PC-3 (cell line): ENCODE data around the gene NFYC. TPM values are rescaled to one million over a fixed set of nuclear protein-coding genes. Genes with fewer than 3 reads are reported as not detected.
A peak's percentile ranks its signal among the peaks of the same experiment; 100 is the strongest.

Source experiments
- ATAC-seq: fragments of 200-7000 bp; cut with Tn5 transposase; 2 replicates; pipeline ENCODE4 v1.9.1; 2020; ENCODE audit warnings: mild to moderate bottlenecking, moderate library complexity
- BruUV-seq: library from RNA; stranded (reverse); fragments of 400-500 nt; replicated peaks from 2 replicates; lab custom pipeline; 2021; lab: Mats Ljungman, UMichigan
- CTCF ChIA-PET: fragments of 300-600 bp; sonication (Branson Sonifier 250); formaldehyde crosslinking; loops from one replicate; lab custom pipeline; 2022; ENCODE audit warnings: antibody characterized with exemption; lab: Charles Lee
- POLR2A ChIA-PET: fragments of 300-600 bp; sonication (Branson Sonifier 250); formaldehyde crosslinking; loops from one replicate; lab custom pipeline; 2022; ENCODE audit warnings: antibody characterized with exemption; ENCODE audit not compliant: unreplicated experiment; lab: Charles Lee
- DNase-seq: peaks from one replicate; pipeline ENCODE4 v3.0.0-alpha.2; 2015
- H2AFZ ChIP-seq: fragments of 300-600 bp; sonication (generic); 2 replicates; pipeline ENCODE4 v1.6.0; 2016; ENCODE audit warnings: antibody characterized with exemption, low read length
- H3F3A ChIP-seq: fragments of 300-600 bp; sonication (generic); one replicate; pipeline ENCODE4 v1.6.0; 2017; ENCODE audit warnings: antibody characterized with exemption, low read length, control low read depth, mild to moderate bottlenecking; ENCODE audit not compliant: unreplicated experiment
- H3K27ac ChIP-seq: fragments of 300-600 bp; sonication (generic); 2 replicates; pipeline ENCODE4 v1.5.1; 2016; ENCODE audit warnings: mild to moderate bottlenecking, low read length
- H3K27me3 ChIP-seq: fragments of 300-600 bp; sonication (generic); 2 replicates; pipeline ENCODE4 v1.6.1; 2016; ENCODE audit warnings: low read length, mixed read lengths
- H3K36me3 ChIP-seq: fragments of 300-600 bp; sonication (generic); 2 replicates; pipeline ENCODE4 v1.6.1; 2016; ENCODE audit warnings: low read depth, mixed run types, low read length, mixed read lengths
- H3K4me1 ChIP-seq: fragments of 300-600 bp; sonication (generic); 2 replicates; pipeline ENCODE4 v1.5.1; 2016; ENCODE audit warnings: low read length; ENCODE audit not compliant: insufficient read depth
- H3K4me2 ChIP-seq: fragments of 300-600 bp; sonication (generic); 2 replicates; pipeline ENCODE4 v1.6.0; 2016; ENCODE audit warnings: low read length
- H3K4me3 ChIP-seq: fragments of 300-600 bp; sonication (generic); 2 replicates; pipeline ENCODE4 v1.5.1; 2016; ENCODE audit warnings: mild to moderate bottlenecking, low read length, mixed read lengths
- H3K79me2 ChIP-seq: fragments of 300-600 bp; sonication (generic); 2 replicates; pipeline ENCODE4 v1.6.1; 2017; ENCODE audit warnings: low read length, mixed read lengths
- H3K9ac ChIP-seq: fragments of 300-600 bp; sonication (generic); 2 replicates; pipeline ENCODE4 v1.6.0; 2016; ENCODE audit warnings: mild to moderate bottlenecking, low read length
- H3K9me2 ChIP-seq: fragments of 300-600 bp; sonication (generic); replicated peaks from 2 replicates; pipeline ENCODE4 v1.6.1; 2016; ENCODE audit warnings: mixed run types, low read length, mixed read lengths
- H3K9me3 ChIP-seq: fragments of 300-600 bp; sonication (generic); 2 replicates; pipeline ENCODE4 v1.6.1; 2016; ENCODE audit warnings: low read length, mixed read lengths
- H4K20me1 ChIP-seq: fragments of 300-600 bp; sonication (generic); 2 replicates; pipeline ENCODE4 v1.6.1; 2016; ENCODE audit warnings: low read length, mixed read lengths
- EZH2 ChIP-seq: fragments of 300-600 bp; sonication (generic); IDR thresholded peaks from one replicate; pipeline ENCODE4 v1.6.1; 2017; ENCODE audit warnings: antibody characterized with exemption, mild to moderate bottlenecking, low read length; ENCODE audit not compliant: unreplicated experiment
- EZH2phosphoT487 ChIP-seq: fragments of 300-600 bp; sonication (generic); IDR thresholded peaks from 2 replicates; pipeline ENCODE4 v1.6.1; 2018; ENCODE audit warnings: mild to moderate bottlenecking, antibody characterized with exemption, low read length, borderline replicate concordance
- intact Hi-C: fragments of 100-400 bp; cut with micrococcal nuclease; formaldehyde crosslinking; loops from 2 replicates; pipeline ENCODE4 v1.9.0; 2023
- total RNA-seq: library from RNA; depleted of rRNA; stranded (reverse); fragments of >200 nt; gene quantifications from 2 replicates; pipeline ENCODE4 v1.2.3, GENCODE V29; 2014
- TF ChIP-seq, protein P1 (sequence below): fragments of 300-600 bp; sonication (generic); conservative IDR thresholded peaks from 2 replicates; pipeline ENCODE4 v1.5.1; 2017; ENCODE audit warnings: antibody characterized with exemption, low read depth, mild to moderate bottlenecking, low read length

The NFYC gene
- total RNA-seq, 1 experiment from 2014 or later: 52.6 TPM

DNA sequence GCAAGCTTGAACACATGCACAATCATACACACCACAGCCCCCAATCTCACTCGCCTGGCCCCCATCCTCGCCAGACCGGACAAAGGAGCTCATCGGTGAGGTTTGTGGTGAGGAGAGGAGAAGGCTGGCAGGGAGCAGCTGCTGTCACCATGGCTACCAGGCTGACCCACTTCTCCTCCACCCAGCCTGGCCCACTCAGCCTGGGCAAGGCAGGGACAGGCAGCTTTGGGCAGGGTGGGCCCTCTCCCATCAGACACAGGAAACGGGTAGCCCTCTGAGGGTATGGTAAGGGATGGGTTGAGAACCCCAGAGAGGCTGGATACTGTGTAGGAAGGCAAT lies 41.9 kb upstream of the NFYC start:
- H3K9ac ChIP-seq: no peak overlapping the region
- H3K4me2 ChIP-seq: no peak overlapping the region
- no peaks in the 10 kb centered on the region for H3K9me3 ChIP-seq
- no peaks in the 10 kb centered on the region for H3K9me2 ChIP-seq
- H3K27me3 ChIP-seq: no peaks in the 10 kb centered on the region
- H3K79me2 ChIP-seq: no peaks in the 10 kb centered on the region
- intact Hi-C loops: no loop called here
- BruUV-seq: no TSS peak
- no peak overlapping the region for H3K4me3 ChIP-seq
- no peak overlapping the region for H3K27ac ChIP-seq
- H3K4me1 ChIP-seq: peaks cover 20% of the 10 kb centered on the region
- CTCF ChIA-PET: no interaction called here
- H3F3A ChIP-seq: no peaks in the 10 kb centered on the region
- no peak overlapping the region for H2AFZ ChIP-seq
- POLR2A ChIA-PET: no interaction called here
- TF ChIP-seq EZH2 (no peak), EZH2phosphoT487 (no peak)
- TF ChIP-seq, protein P1, sequence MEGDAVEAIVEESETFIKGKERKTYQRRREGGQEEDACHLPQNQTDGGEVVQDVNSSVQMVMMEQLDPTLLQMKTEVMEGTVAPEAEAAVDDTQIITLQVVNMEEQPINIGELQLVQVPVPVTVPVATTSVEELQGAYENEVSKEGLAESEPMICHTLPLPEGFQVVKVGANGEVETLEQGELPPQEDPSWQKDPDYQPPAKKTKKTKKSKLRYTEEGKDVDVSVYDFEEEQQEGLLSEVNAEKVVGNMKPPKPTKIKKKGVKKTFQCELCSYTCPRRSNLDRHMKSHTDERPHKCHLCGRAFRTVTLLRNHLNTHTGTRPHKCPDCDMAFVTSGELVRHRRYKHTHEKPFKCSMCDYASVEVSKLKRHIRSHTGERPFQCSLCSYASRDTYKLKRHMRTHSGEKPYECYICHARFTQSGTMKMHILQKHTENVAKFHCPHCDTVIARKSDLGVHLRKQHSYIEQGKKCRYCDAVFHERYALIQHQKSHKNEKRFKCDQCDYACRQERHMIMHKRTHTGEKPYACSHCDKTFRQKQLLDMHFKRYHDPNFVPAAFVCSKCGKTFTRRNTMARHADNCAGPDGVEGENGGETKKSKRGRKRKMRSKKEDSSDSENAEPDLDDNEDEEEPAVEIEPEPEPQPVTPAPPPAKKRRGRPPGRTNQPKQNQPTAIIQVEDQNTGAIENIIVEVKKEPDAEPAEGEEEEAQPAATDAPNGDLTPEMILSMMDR: no peak
- H4K20me1 ChIP-seq: no peaks in the 10 kb centered on the region
- no peak for ATAC-seq
- no peak for DNase-seq
- H3K36me3 ChIP-seq: no peaks in the 10 kb centered on the region

DNA sequence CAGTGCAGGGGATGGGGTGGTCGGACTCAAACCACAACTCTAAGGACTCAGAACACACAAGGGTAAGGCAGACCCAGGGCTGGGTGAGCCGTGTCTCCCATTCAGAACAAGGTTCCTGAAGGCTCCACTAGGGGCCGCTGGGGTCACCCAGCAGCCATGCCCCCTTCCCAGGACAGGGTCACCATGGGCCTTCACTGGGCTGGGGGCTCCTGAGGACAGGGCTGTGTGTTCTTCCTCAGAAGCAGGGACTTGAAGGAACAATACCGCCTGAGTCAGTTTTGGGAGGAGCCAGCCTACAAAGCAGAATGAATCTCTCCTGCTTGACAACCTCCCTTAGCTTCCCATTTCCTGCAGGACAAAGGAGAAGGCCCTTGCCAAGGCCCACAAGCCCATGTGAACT lies 41.4 kb upstream of the NFYC start:
- POLR2A ChIA-PET: no interaction called here
- Histone ChIP-seq H3K9me3 (no peaks in the 10 kb centered on the region), H3K4me3 (no peak overlapping the region), H3K27me3 (no peaks in the 10 kb centered on the region), H3K36me3 (no peaks in the 10 kb centered on the region), H3F3A (no peaks in the 10 kb centered on the region), H4K20me1 (no peaks in the 10 kb centered on the region), H3K79me2 (no peaks in the 10 kb centered on the region), H3K27ac (no peak overlapping the region), H3K4me1 (peaks cover 20% of the 10 kb centered on the region), H3K9ac (no peak overlapping the region), H3K9me2 (no peaks in the 10 kb centered on the region), H2AFZ (no peak overlapping the region), H3K4me2 (no peak overlapping the region)
- DNase-seq (no peak), ATAC-seq (peak; percentile 14)
- intact Hi-C loops: no loop called here
- BruUV-seq: no TSS peak
- TF ChIP-seq EZH2 (no peak), EZH2phosphoT487 (no peak)
- TF ChIP-seq, protein P1: peak; percentile 38; the same call in 1 of the 2 replicates
- CTCF ChIA-PET: no interaction called here

DNA sequence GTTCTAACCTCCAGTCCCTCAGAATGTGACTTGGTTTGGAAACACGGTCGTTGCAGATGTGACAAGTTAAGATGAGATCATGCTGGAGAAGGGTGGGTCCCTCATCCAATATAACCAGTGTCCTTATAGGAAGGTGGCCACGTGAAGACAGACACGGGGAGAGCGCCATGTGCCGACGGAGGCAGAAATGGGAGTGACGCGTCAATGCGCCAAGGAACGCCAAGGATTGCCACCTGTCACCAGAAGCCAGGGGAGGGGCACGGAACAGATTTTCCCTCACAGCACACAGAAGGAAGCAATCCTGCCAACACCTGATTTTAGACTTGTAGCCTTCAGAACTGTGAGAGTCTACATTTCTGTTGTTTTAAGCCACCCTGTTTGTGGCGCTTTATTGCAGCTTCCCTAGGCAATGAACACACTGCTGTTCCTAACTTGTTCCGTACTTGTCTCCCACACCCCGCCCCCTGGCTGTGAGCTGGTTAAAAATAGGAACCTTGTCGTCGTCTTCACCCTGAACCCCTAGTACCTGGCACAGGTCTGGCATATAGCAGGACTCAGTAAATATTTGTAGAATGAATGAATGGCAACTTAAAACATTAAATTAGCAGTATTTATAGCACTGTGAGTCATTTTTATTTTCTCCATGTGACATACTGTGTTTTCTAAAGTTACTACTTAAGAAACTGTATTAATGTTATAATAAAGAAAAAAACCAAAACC lies 40.2 kb upstream of the NFYC start:
- Histone ChIP-seq H3K79me2 (no peaks in the 10 kb centered on the region), H3K4me2 (peak overlapping the region; percentile 57), H3K27ac (no peak overlapping the region), H3K9me2 (no peaks in the 10 kb centered on the region), H3K9me3 (no peaks in the 10 kb centered on the region), H3K27me3 (no peaks in the 10 kb centered on the region), H3F3A (no peaks in the 10 kb centered on the region), H3K4me1 (peaks cover 20% of the 10 kb centered on the region), H2AFZ (peak overlapping the region; percentile 63), H3K9ac (no peak overlapping the region), H3K36me3 (no peaks in the 10 kb centered on the region), H3K4me3 (no peak overlapping the region), H4K20me1 (no peaks in the 10 kb centered on the region)
- ATAC-seq (peak; percentile 83), DNase-seq (peak; percentile 55)
- CTCF ChIA-PET: interaction anchor here (0.6 to 1.1 kb wide), 2 partner anchors 26 to 42 kb away, joined by 3 to 4 read pairs; no protein-coding TSS in a partner anchor
- intact Hi-C loops: no loop called here
- POLR2A ChIA-PET: no interaction called here
- TF ChIP-seq, protein P1: no peak; the same call in 1 of the 2 replicates
- TF ChIP-seq EZH2 (no peak), EZH2phosphoT487 (no peak)
- BruUV-seq: no TSS peak
